Endothelial cell of umbilical vein (primary cell): ENCODE results near the gene CEP68. TPM values are rescaled to one million over a fixed set of nuclear protein-coding genes. Genes with fewer than 3 reads are reported as not detected.

ENCODE experiments used
- BruUV-seq: library from RNA; stranded (reverse); fragments of 400-500 nt; replicated peaks from 2 replicates; lab custom pipeline; 2021; lab: Mats Ljungman, UMichigan
- CTCF ChIA-PET: fragments of 300-600, 350-600 bp; sonication (Branson Sonifier 250); formaldehyde crosslinking; loops from one replicate; lab custom pipeline; 2021; ENCODE audit warnings: antibody characterized with exemption, inconsistent platforms; lab: Charles Lee
- POLR2A ChIA-PET: fragments of 300-600, 350-600 bp; sonication (Branson Sonifier 250); formaldehyde crosslinking; loops from one replicate; lab custom pipeline; 2021; ENCODE audit warnings: antibody characterized with exemption, inconsistent platforms; lab: Charles Lee
- DNase-seq: peaks from one replicate; pipeline ENCODE4 v3.0.0-alpha.2; 2011; ENCODE audit warnings: low read depth, low spot score
- FAIRE-seq: peaks from 2 replicates; lab custom pipeline; 2011; peaks lifted over from hg19 to GRCh38; lab: Jason Lieb, UNC
- H2AFZ ChIP-seq: 2 replicates; pipeline ENCODE4 v1.6.0; 2012; ENCODE audit warnings: low read depth, low read length, control low read depth, inconsistent platforms
- H3K27ac ChIP-seq: 2 replicates; pipeline ENCODE4 v1.5.1; 2011; ENCODE audit warnings: low read depth, mild to moderate bottlenecking, control low read depth, low read length, moderate library complexity; ENCODE audit not compliant: insufficient read depth
- H3K27me3 ChIP-seq, 2 experiments: 2 replicates each; pipeline versions ENCODE4 v1.6.0 to v1.6.1; 2011; ENCODE audit warnings: low read length in 2 of 2, mixed read lengths in 1 of 2; ENCODE audit not compliant: control insufficient read depth in 2 of 2, insufficient read depth in 2 of 2
- H3K36me3 ChIP-seq, 2 experiments: 2 replicates in 1 of 2; 3 replicates in 1 of 2; pipeline ENCODE4 v1.5.1; 2011; ENCODE audit warnings: low read length in 2 of 2, mild to moderate bottlenecking in 1 of 2, moderate library complexity in 1 of 2; ENCODE audit not compliant: control insufficient read depth in 2 of 2, insufficient read depth in 2 of 2; ENCODE audit errors: extremely low read depth in 1 of 2
- H3K4me1 ChIP-seq: 3 replicates; pipeline ENCODE4 v1.5.1; 2011; ENCODE audit warnings: mild to moderate bottlenecking, low read length; ENCODE audit not compliant: control insufficient read depth, insufficient read depth; ENCODE audit errors: extremely low read depth
- H3K4me2 ChIP-seq: 2 replicates; pipeline ENCODE4 v1.6.1; 2011; ENCODE audit warnings: low read length, control low read depth, mixed read lengths; ENCODE audit not compliant: insufficient read depth
- H3K4me3 ChIP-seq, 3 experiments: fragments of 200-600 bp in 1 of 3; sonication (generic), shearing (Covaris generic) in 1 of 3; replicated peaks in 1 of 3; 2 replicates each; pipeline ENCODE4 v1.5.1; 2011 to 2016; ENCODE audit warnings: control low read depth in 3 of 3, low read length in 3 of 3, mild to moderate bottlenecking in 2 of 3, inconsistent platforms in 1 of 3, low read depth in 1 of 3, moderate library complexity in 1 of 3; ENCODE audit not compliant: insufficient read depth in 1 of 3
- H3K79me2 ChIP-seq: 2 replicates; pipeline ENCODE4 v1.6.0; 2012; ENCODE audit warnings: low read length, inconsistent platforms; ENCODE audit not compliant: control insufficient read depth, insufficient read depth
- H3K9ac ChIP-seq: replicated peaks from 2 replicates; pipeline ENCODE3; 2011; ENCODE audit warnings: low read length, control low read depth; ENCODE audit not compliant: insufficient read depth; ENCODE audit errors: extremely low read depth
- H3K9me1 ChIP-seq: replicated peaks from 3 replicates; pipeline ENCODE4 v1.6.0; 2011; ENCODE audit warnings: mild to moderate bottlenecking, low read length; ENCODE audit not compliant: control insufficient read depth, insufficient read depth; ENCODE audit errors: extremely low read depth
- H3K9me3 ChIP-seq: replicated peaks from 2 replicates; pipeline ENCODE4 v1.5.1; 2012; ENCODE audit warnings: low read length, inconsistent platforms; ENCODE audit not compliant: control insufficient read depth, insufficient read depth
- H4K20me1 ChIP-seq: replicated peaks from 2 replicates; pipeline ENCODE3; 2011; ENCODE audit warnings: mild to moderate bottlenecking, low read length; ENCODE audit not compliant: control insufficient read depth, insufficient read depth; ENCODE audit errors: extremely low read depth
- EZH2 ChIP-seq: IDR thresholded peaks from 2 replicates; pipeline ENCODE4 v1.6.1; 2012; ENCODE audit warnings: borderline replicate concordance, low read depth, mild to moderate bottlenecking, moderate library complexity, low read length, inconsistent platforms; ENCODE audit not compliant: severe bottlenecking
- FOS ChIP-seq: IDR thresholded peaks from 2 replicates; pipeline ENCODE4 v1.6.1; 2011; ENCODE audit warnings: mild to moderate bottlenecking, low read length, moderate library complexity, borderline replicate concordance; ENCODE audit not compliant: insufficient read depth
- GATA2 ChIP-seq: IDR thresholded peaks from 2 replicates; pipeline ENCODE4 v1.7.0; 2011; ENCODE audit warnings: low read depth, mild to moderate bottlenecking, moderate library complexity, mixed read lengths, low read length; ENCODE audit not compliant: insufficient read length, insufficient read depth
- JUN ChIP-seq: IDR thresholded peaks from 2 replicates; pipeline ENCODE4 v1.6.1; 2011; ENCODE audit warnings: borderline replicate concordance, low read depth; ENCODE audit not compliant: insufficient read length, insufficient read depth
- POLR2AphosphoS5 ChIP-seq: IDR thresholded peaks from 2 replicates; pipeline ENCODE4 v1.6.1; 2012; ENCODE audit warnings: low read depth, mild to moderate bottlenecking, control low read depth, low read length, moderate library complexity; ENCODE audit not compliant: insufficient read depth
- dilution Hi-C: fragments of 300-500 bp; cut with MboI; formaldehyde crosslinking; loops from one replicate; pipeline ENCODE4 v1.15.0; 2019; ENCODE audit warnings: low sequenced_read_pairs; ENCODE audit not compliant: extremely low pct_ligation_motif_present
- intact Hi-C: fragments of 100-400 bp; cut with micrococcal nuclease; formaldehyde crosslinking; loops from one replicate; pipeline ENCODE4 v1.10.0; 2022
- polyA plus RNA-seq, 4 experiments: library from polyadenylated mRNA; depleted of rRNA in 3 of 4; stranded (reverse) in 3 of 4; unstranded in 1 of 4; fragments of >200 nt; gene quantifications; 2 replicates each; pipeline versions ENCODE4 v1.2.1 to v1.2.3, GENCODE V29; 2011 to 2012; ENCODE audit warnings: missing spikeins in 1 of 4
- total RNA-seq: library from RNA; stranded (reverse); gene quantifications from 2 replicates; pipeline ENCODE4 v1.2.3, GENCODE V29; 2021
- TF ChIP-seq, protein P1 (sequence below), 2 donors: IDR thresholded peaks; 1 replicate in 1 of 2; 2 replicates in 1 of 2; pipeline ENCODE4 v1.5.1; 2011; ENCODE audit warnings: low read length in 2 of 2, mild to moderate bottlenecking in 2 of 2, moderate library complexity in 2 of 2, control low read depth in 1 of 2, inconsistent platforms in 1 of 2, low read depth in 1 of 2; ENCODE audit not compliant: insufficient read depth in 1 of 2; ENCODE audit errors: extremely low read depth in 1 of 2

CEP68 gene
- total and polyA plus RNA-seq, 2 donors (not counting 3 experiments of a cell fraction or from before 2014, with no cell fraction given), result 21.4 to 22.0 TPM

GRCh38 chr2:65053199-65053598 is 3.0 kb upstream of the CEP68 start:
- H4K20me1 ChIP-seq, result no peaks in the 10 kb centered on the region
- H3K27me3 ChIP-seq, result no peaks in the 10 kb centered on the region
- CTCF ChIA-PET, result interaction anchor here (1.3 to 2.1 kb wide), 3 partner anchors 11 to 520 kb away, joined by 3 to 7 read pairs (median 7); no protein-coding TSS in a partner anchor
- no peak for TF ChIP-seq FOS
- TF ChIP-seq, protein P1, sequence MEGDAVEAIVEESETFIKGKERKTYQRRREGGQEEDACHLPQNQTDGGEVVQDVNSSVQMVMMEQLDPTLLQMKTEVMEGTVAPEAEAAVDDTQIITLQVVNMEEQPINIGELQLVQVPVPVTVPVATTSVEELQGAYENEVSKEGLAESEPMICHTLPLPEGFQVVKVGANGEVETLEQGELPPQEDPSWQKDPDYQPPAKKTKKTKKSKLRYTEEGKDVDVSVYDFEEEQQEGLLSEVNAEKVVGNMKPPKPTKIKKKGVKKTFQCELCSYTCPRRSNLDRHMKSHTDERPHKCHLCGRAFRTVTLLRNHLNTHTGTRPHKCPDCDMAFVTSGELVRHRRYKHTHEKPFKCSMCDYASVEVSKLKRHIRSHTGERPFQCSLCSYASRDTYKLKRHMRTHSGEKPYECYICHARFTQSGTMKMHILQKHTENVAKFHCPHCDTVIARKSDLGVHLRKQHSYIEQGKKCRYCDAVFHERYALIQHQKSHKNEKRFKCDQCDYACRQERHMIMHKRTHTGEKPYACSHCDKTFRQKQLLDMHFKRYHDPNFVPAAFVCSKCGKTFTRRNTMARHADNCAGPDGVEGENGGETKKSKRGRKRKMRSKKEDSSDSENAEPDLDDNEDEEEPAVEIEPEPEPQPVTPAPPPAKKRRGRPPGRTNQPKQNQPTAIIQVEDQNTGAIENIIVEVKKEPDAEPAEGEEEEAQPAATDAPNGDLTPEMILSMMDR (IDR thresholded peaks at IDR 0.05; ENCODE audit: extremely low read depth in 1 of 2, insufficient read depth in 1 of 2, low read depth in 1 of 2, low read length in 2 of 2), result no peak
- no peak for TF ChIP-seq JUN
- no peak for TF ChIP-seq GATA2
- no peak for TF ChIP-seq EZH2
- TF ChIP-seq POLR2AphosphoS5, result no peak
- H3K4me3 ChIP-seq, result no peak overlapping the region
- no peaks in the 10 kb centered on the region for H3K9me3 ChIP-seq
- H3K79me2 ChIP-seq, result peaks cover 13% of the 10 kb centered on the region
- no peak overlapping the region for H3K4me2 ChIP-seq
- DNase-seq, result no peak
- no peak overlapping the region for H3K27ac ChIP-seq
- H3K4me1 ChIP-seq, result peaks cover 14% of the 10 kb centered on the region
- BruUV-seq, result no TSS peak
- H3K36me3 ChIP-seq, result no peaks in the 10 kb centered on the region
- H3K9ac ChIP-seq, result no peak overlapping the region
- dilution Hi-C loops, result no loop called here
- POLR2A ChIA-PET, result no interaction called here
- no peak overlapping the region for H2AFZ ChIP-seq
- no peaks in the 10 kb centered on the region for H3K9me1 ChIP-seq
- FAIRE-seq, result no peak
- intact Hi-C loops, result no loop called here
